H9 (cell line): ENCODE results near the gene RETREG3. TPM values are rescaled to one million over a fixed set of nuclear protein-coding genes. Genes with fewer than 3 reads are reported as not detected.
"Not testable (repeated sequence)": the region's sequence is repeated elsewhere in the genome, so short reads cannot be mapped to it uniquely, and the experiment has no call there.

Experiments used
- DNase-seq: peaks from one replicate; pipeline ENCODE4 v3.0.0-alpha.2; 2017
- H2AFZ ChIP-seq: one replicate; pipeline ENCODE4 v1.6.1; 2013; ENCODE audit warnings: mild to moderate bottlenecking, low read length, control low read depth, moderate library complexity
- H2AK5ac ChIP-seq: 2 replicates; pipeline ENCODE4 v1.6.1; 2013; ENCODE audit warnings: low read length, control low read depth, mixed read lengths; ENCODE audit not compliant: insufficient read length
- H2BK120ac ChIP-seq: one replicate; pipeline ENCODE4 v1.6.1; 2013; ENCODE audit warnings: low read depth, mild to moderate bottlenecking, low read length, control low read depth, inconsistent platforms; ENCODE audit not compliant: poor library complexity, severe bottlenecking
- H2BK12ac ChIP-seq: 2 replicates; pipeline ENCODE4 v1.6.1; 2013; ENCODE audit warnings: low read length, control low read depth, mixed read lengths, low read depth; ENCODE audit not compliant: insufficient read length
- H2BK15ac ChIP-seq: 2 replicates; pipeline ENCODE4 v1.6.1; 2013; ENCODE audit warnings: low read depth, low read length, control low read depth
- H2BK20ac ChIP-seq: one replicate; pipeline ENCODE4 v1.6.1; 2013; ENCODE audit warnings: low read depth, mild to moderate bottlenecking, low read length, control low read depth, inconsistent platforms; ENCODE audit not compliant: poor library complexity, severe bottlenecking
- H2BK5ac ChIP-seq: 2 replicates; pipeline ENCODE4 v1.6.1; 2013; ENCODE audit warnings: low read length, control low read depth, mixed read lengths; ENCODE audit not compliant: insufficient read length
- H3K14ac ChIP-seq: 2 replicates; pipeline ENCODE4 v1.6.1; 2013; ENCODE audit warnings: low read length, control low read depth; ENCODE audit not compliant: insufficient read depth
- H3K18ac ChIP-seq: 2 replicates; pipeline ENCODE4 v1.6.1; 2013; ENCODE audit warnings: low read depth, mild to moderate bottlenecking, mixed read lengths, low read length, control low read depth; ENCODE audit not compliant: insufficient read length
- H3K23ac ChIP-seq: 2 replicates; pipeline ENCODE4 v1.6.1; 2013; ENCODE audit warnings: low read length, control low read depth, mixed read lengths, low read depth; ENCODE audit not compliant: insufficient read length
- H3K23me2 ChIP-seq: 2 replicates; pipeline ENCODE4 v1.6.1; 2013; ENCODE audit warnings: low read depth, mild to moderate bottlenecking, mixed read lengths, low read length, control low read depth; ENCODE audit not compliant: insufficient read length, poor library complexity, severe bottlenecking
- H3K27ac ChIP-seq: 2 replicates; pipeline ENCODE4 v1.5.1; 2013; ENCODE audit warnings: low read length, control low read depth, mixed read lengths, low read depth; ENCODE audit not compliant: insufficient read length
- H3K27me3 ChIP-seq: 2 replicates; pipeline ENCODE4 v1.6.1; 2013; ENCODE audit warnings: low read length, control low read depth, inconsistent platforms; ENCODE audit not compliant: insufficient read depth
- H3K4ac ChIP-seq: 2 replicates; pipeline ENCODE4 v1.6.1; 2013; ENCODE audit warnings: low read depth, mild to moderate bottlenecking, control low read depth, inconsistent platforms, low read length, moderate library complexity
- H3K4me1 ChIP-seq: 2 replicates; pipeline ENCODE4 v1.6.1; 2013; ENCODE audit warnings: low read length, control low read depth, inconsistent platforms; ENCODE audit not compliant: insufficient read depth
- H3K4me2 ChIP-seq: 2 replicates; pipeline ENCODE4 v1.6.1; 2013; ENCODE audit warnings: low read length, control low read depth, mixed read lengths; ENCODE audit not compliant: insufficient read length, insufficient read depth
- H3K56ac ChIP-seq: 2 replicates; pipeline ENCODE4 v1.6.1; 2013; ENCODE audit warnings: low read depth, mild to moderate bottlenecking, mixed read lengths, low read length, control low read depth; ENCODE audit not compliant: insufficient read length
- H3K79me1 ChIP-seq: 2 replicates; pipeline ENCODE4 v1.6.1; 2013; ENCODE audit warnings: low read depth, mild to moderate bottlenecking, moderate library complexity, low read length, control low read depth, inconsistent platforms; ENCODE audit not compliant: insufficient read depth, poor library complexity, severe bottlenecking
- H3K79me2 ChIP-seq: 2 replicates; pipeline ENCODE4 v1.6.1; 2013; ENCODE audit warnings: low read length, control low read depth, inconsistent platforms; ENCODE audit not compliant: insufficient read depth
- H3K9ac ChIP-seq: 2 replicates; pipeline ENCODE4 v1.6.1; 2013; ENCODE audit warnings: low read length, control low read depth, mixed read lengths; ENCODE audit not compliant: insufficient read length; ENCODE audit errors: extremely low read depth
- H3K9me3 ChIP-seq: one replicate; pipeline ENCODE4 v1.6.1; 2013; ENCODE audit warnings: low read depth, low read length, inconsistent platforms; ENCODE audit not compliant: control insufficient read depth
- H3T11ph ChIP-seq: one replicate; pipeline ENCODE4 v1.6.1; 2013; ENCODE audit warnings: mild to moderate bottlenecking, low read length, control low read depth, inconsistent platforms
- H4K20me1 ChIP-seq: one replicate; pipeline ENCODE4 v1.6.1; 2013; ENCODE audit not compliant: control insufficient read depth, insufficient read length, insufficient read depth
- H4K5ac ChIP-seq: 2 replicates; pipeline ENCODE4 v1.6.1; 2013; ENCODE audit warnings: low read depth, mild to moderate bottlenecking, mixed read lengths, low read length, control low read depth; ENCODE audit not compliant: insufficient read length
- H4K8ac ChIP-seq: replicated peaks from 2 replicates; pipeline ENCODE4 v1.6.1; 2013; ENCODE audit warnings: low read length, control low read depth, mixed read lengths, low read depth; ENCODE audit not compliant: insufficient read length
- H4K91ac ChIP-seq: 2 replicates; pipeline ENCODE4 v1.6.1; 2013; ENCODE audit warnings: low read depth, mild to moderate bottlenecking, moderate library complexity, mixed read lengths, low read length, control low read depth; ENCODE audit not compliant: insufficient read length
- H3K27ac Mint-ChIP-seq, 3 experiments: 2 replicates in 2 of 3; 3 replicates in 1 of 3; pipeline ENCODE4 v1.8.0; 2020 to 2021; ENCODE audit warnings: mixed read lengths in 3 of 3, mild to moderate bottlenecking in 1 of 3, moderate library complexity in 1 of 3
- H3K27me3 Mint-ChIP-seq: 2 replicates; pipeline ENCODE4 v1.8.0; 2021; ENCODE audit warnings: low read depth, mild to moderate bottlenecking, moderate library complexity, mixed read lengths
- H3K36me3 Mint-ChIP-seq, 3 experiments: 2 replicates in 2 of 3; 3 replicates in 1 of 3; pipeline ENCODE4 v1.8.0; 2020 to 2021; ENCODE audit warnings: low read depth in 3 of 3, mixed read lengths in 3 of 3; ENCODE audit not compliant: insufficient read depth in 1 of 3
- H3K4me1 Mint-ChIP-seq, 2 experiments: 2 replicates each; pipeline ENCODE4 v1.8.0; 2020; ENCODE audit warnings: mixed read lengths in 2 of 2
- H3K4me3 Mint-ChIP-seq, 2 experiments: 2 replicates in 1 of 2; 3 replicates in 1 of 2; pipeline ENCODE4 v1.8.0; 2020 to 2021; ENCODE audit warnings: mild to moderate bottlenecking in 2 of 2, mixed read lengths in 2 of 2, moderate library complexity in 1 of 2
- H3K9me3 Mint-ChIP-seq, 2 experiments: 2 replicates in 1 of 2; 3 replicates in 1 of 2; pipeline ENCODE4 v1.8.0; 2020; ENCODE audit warnings: mild to moderate bottlenecking in 2 of 2, mixed read lengths in 2 of 2, moderate library complexity in 1 of 2
- CTCF ChIP-seq: fragments of 200-600 bp; sonication (generic); conservative IDR thresholded peaks from 3 replicates; pipeline ENCODE4 v1.8.0; 2021; ENCODE audit warnings: antibody characterized with exemption, mild to moderate bottlenecking
- WGBS: extraction: QIAGEN DNeasy Blood & Tissue Kit; methylation state at CpG from one replicate; pipeline ENCODE4 v1.1.7; 2013; ENCODE audit warnings: missing lambda C conversion rate, low lambda C conversion rate, mixed read lengths; ENCODE audit not compliant: insufficient read length; ENCODE audit errors: extremely low coverage; 5-methylcytosine and 5-hydroxymethylcytosine counted together
- total RNA-seq: library from RNA; stranded (reverse); gene quantifications from 2 replicates; pipeline ENCODE4 v1.2.1, GENCODE V29; 2021

RETREG3 gene
- total RNA-seq, 1 experiment from 2014 or later: 47.3 TPM

GRCh38 chr17:42553161-42553818 lies 55.9 kb downstream of the RETREG3 start:
- no peak overlapping the region for H4K8ac ChIP-seq
- no peak overlapping the region for H3K9ac ChIP-seq
- H2BK5ac ChIP-seq: no peak overlapping the region
- H3K23me2 ChIP-seq: peaks cover 16% of the 10 kb centered on the region
- H2BK120ac ChIP-seq: no peak overlapping the region
- no peaks in the 10 kb centered on the region for H3K9me3 ChIP-seq
- H3K79me2 ChIP-seq: no peaks in the 10 kb centered on the region
- H3K36me3 Mint-ChIP-seq: no peaks in the 10 kb centered on the region
- H3K4me1 ChIP-seq: no peaks in the 10 kb centered on the region
- no CpG with 5 or more reads among the region's 45 CpGs for WGBS
- no peak overlapping the region for H2BK20ac ChIP-seq
- H3K4me2 ChIP-seq: no peak overlapping the region
- H2AFZ ChIP-seq: no peak overlapping the region
- H3K27ac Mint-ChIP-seq: peak overlapping the region in 2 of 3 experiments; percentile 61 to 77; a peak in 2 of 7 replicates
- H3K4me1 Mint-ChIP-seq: peaks cover 14 to 34% of the 10 kb centered on the region in 2 experiments
- DNase-seq: peak; percentile 86
- H4K5ac ChIP-seq: no peak overlapping the region
- no peaks in the 10 kb centered on the region for H3K9me3 Mint-ChIP-seq
- H2BK15ac ChIP-seq: no peak overlapping the region
- H2BK12ac ChIP-seq: no peak overlapping the region
- no peak overlapping the region for H3K23ac ChIP-seq
- H3K4ac ChIP-seq: no peak overlapping the region
- TF ChIP-seq CTCF: no peak
- no peak overlapping the region for H3K27ac ChIP-seq
- no peak overlapping the region for H4K91ac ChIP-seq
- no peak overlapping the region for H3K18ac ChIP-seq
- H3T11ph ChIP-seq: no peak overlapping the region
- H3K79me1 ChIP-seq: no peaks in the 10 kb centered on the region
- no peak overlapping the region for H2AK5ac ChIP-seq
- H3K27me3 Mint-ChIP-seq: peaks cover 9% of the 10 kb centered on the region; the same call in 1 of the 2 replicates
- no peak overlapping the region for H3K14ac ChIP-seq
- H3K27me3 ChIP-seq: no peaks in the 10 kb centered on the region
- H3K56ac ChIP-seq: no peak overlapping the region
- H3K4me3 Mint-ChIP-seq: peak overlapping the region; percentile 85 to 92
- H4K20me1 ChIP-seq: no peaks in the 10 kb centered on the region

DNA sequence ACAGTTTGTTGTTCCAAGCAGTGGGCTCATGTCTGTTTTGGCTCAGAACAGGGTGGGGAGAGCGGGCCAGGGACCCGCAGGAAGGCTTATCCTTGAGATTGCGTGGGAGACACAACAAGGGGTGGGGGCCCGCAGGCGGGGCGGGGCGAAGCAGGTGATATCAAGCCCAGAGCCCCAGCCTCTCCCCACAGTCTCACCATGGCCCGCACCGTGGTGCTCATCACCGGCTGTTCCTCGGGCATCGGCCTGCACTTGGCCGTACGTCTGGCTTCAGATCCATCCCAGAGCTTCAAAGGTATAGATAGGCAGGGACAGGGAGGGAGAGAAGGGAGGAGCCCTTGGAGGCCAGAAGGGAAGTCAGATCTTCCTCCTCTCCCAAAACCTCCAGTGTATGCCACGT lies 56.4 kb downstream of the RETREG3 start, which contains the start of gene HSD17B1:
Gene HSD17B1, plus strand, starts transcription at position 188 of the 400 bp plus-strand sequence. Its CDS starts 11 bp downstream, at position 199.
- not testable (repeated sequence) for H3K9me3 ChIP-seq, DNase-seq, H3K23ac ChIP-seq, H3K9me3 Mint-ChIP-seq, H3K27me3 Mint-ChIP-seq, H3K27me3 ChIP-seq, H2BK12ac ChIP-seq, H3K4ac ChIP-seq, H3K36me3 Mint-ChIP-seq, H2AK5ac ChIP-seq, H3K18ac ChIP-seq, H3K4me1 ChIP-seq, H2BK20ac ChIP-seq, H3K14ac ChIP-seq, H2BK5ac ChIP-seq, H4K8ac ChIP-seq, H4K5ac ChIP-seq, H3T11ph ChIP-seq, H3K56ac ChIP-seq, H3K79me1 ChIP-seq, H4K91ac ChIP-seq, H2BK120ac ChIP-seq, H3K79me2 ChIP-seq, H3K9ac ChIP-seq, H2BK15ac ChIP-seq, H3K27ac ChIP-seq, H4K20me1 ChIP-seq, H2AFZ ChIP-seq
- H3K27ac Mint-ChIP-seq: peak within 1 kb of the TSS in 2 of 3 experiments; percentile 61 to 77; a peak in 3 of 7 replicates
- H3K4me2 ChIP-seq: peak within 1 kb of the TSS; percentile 43
- WGBS: no CpG with 5 or more reads among the region's 15 CpGs
- H3K23me2 ChIP-seq: peaks cover 20% of the 10 kb centered on the region
- peak within 1 kb of the TSS; percentile 85 to 92 for H3K4me3 Mint-ChIP-seq
- H3K4me1 Mint-ChIP-seq: peaks cover 14 to 35% of the 10 kb centered on the region in 2 experiments
